BE2C (cell line): ENCODE data around the gene FGF13.

Experiments used
- DNase-seq: peaks from one replicate; pipeline ENCODE4 v3.0.0-alpha.2; 2020
- H3K27me3 ChIP-seq: fragments of 250-450 bp; sonication (Bioruptor Pico); 2 replicates; pipeline ENCODE4 v1.5.1; 2020; ENCODE audit warnings: mild to moderate bottlenecking
- H3K36me3 ChIP-seq: fragments of 250-450 bp; sonication (Bioruptor Pico); 2 replicates; pipeline ENCODE4 v1.5.1; 2020; ENCODE audit warnings: mild to moderate bottlenecking
- H3K4me1 ChIP-seq: fragments of 250-450 bp; sonication (Bioruptor Pico); 2 replicates; pipeline ENCODE4 v1.5.1; 2020
- H3K4me3 ChIP-seq: 2 replicates; pipeline ENCODE4 v1.5.1; 2011; ENCODE audit warnings: low read depth, low read length
- H3K9me3 ChIP-seq: fragments of 250-450 bp; sonication (Bioruptor Pico); 2 replicates; pipeline ENCODE4 v1.5.1; 2020
- CTCF ChIP-seq: IDR thresholded peaks from 2 replicates; pipeline ENCODE4 v1.5.1; 2012; ENCODE audit warnings: mild to moderate bottlenecking, low read depth, low read length

Gene FGF13

GRCh38 chrX:138651494-138651893 is 60.0 kb downstream of the FGF13 start:
- Histone ChIP-seq H3K4me1 (no peaks in the 10 kb centered on the region), H3K9me3 (no peaks in the 10 kb centered on the region), H3K27me3 (no peaks in the 10 kb centered on the region), H3K36me3 (no peaks in the 10 kb centered on the region), H3K4me3 (no peak overlapping the region)
- no peak for TF ChIP-seq CTCF
- DNase-seq = no peak

- H3K4me3 ChIP-seq = no peak overlapping the region
- H3K27me3 ChIP-seq = no peaks in the 10 kb centered on the region
- H3K9me3 ChIP-seq = no peaks in the 10 kb centered on the region
- DNase-seq = no peak
- H3K36me3 ChIP-seq = no peaks in the 10 kb centered on the region
- TF ChIP-seq CTCF = no peak
- H3K4me1 ChIP-seq = no peaks in the 10 kb centered on the region
These were observed 62.9 kb downstream of the FGF13 start for GRCh38 chrX:138648568-138648967.

GRCh38 chrX:138638996-138639395 is 72.5 kb downstream of the FGF13 start:
- Histone ChIP-seq H3K36me3 (no peaks in the 10 kb centered on the region), H3K27me3 (no peaks in the 10 kb centered on the region), H3K4me1 (no peaks in the 10 kb centered on the region), H3K4me3 (no peak overlapping the region), H3K9me3 (no peaks in the 10 kb centered on the region)
- no peak for TF ChIP-seq CTCF
- no peak for DNase-seq
